GM21360 (cell line): ENCODE results near the gene ADAMTSL2.
"Not testable (repeated sequence)": the region's sequence is repeated elsewhere in the genome, so short reads cannot be mapped to it uniquely, and the experiment has no call there.

Experiments
- ATAC-seq: cut with Tn5 transposase; IDR thresholded peaks from one replicate; pipeline ENCODE4 v1.9.1; 2021; ENCODE audit warnings: mild to moderate bottlenecking, moderate library complexity; ENCODE audit not compliant: unreplicated experiment

The ADAMTSL2 gene

DNA sequence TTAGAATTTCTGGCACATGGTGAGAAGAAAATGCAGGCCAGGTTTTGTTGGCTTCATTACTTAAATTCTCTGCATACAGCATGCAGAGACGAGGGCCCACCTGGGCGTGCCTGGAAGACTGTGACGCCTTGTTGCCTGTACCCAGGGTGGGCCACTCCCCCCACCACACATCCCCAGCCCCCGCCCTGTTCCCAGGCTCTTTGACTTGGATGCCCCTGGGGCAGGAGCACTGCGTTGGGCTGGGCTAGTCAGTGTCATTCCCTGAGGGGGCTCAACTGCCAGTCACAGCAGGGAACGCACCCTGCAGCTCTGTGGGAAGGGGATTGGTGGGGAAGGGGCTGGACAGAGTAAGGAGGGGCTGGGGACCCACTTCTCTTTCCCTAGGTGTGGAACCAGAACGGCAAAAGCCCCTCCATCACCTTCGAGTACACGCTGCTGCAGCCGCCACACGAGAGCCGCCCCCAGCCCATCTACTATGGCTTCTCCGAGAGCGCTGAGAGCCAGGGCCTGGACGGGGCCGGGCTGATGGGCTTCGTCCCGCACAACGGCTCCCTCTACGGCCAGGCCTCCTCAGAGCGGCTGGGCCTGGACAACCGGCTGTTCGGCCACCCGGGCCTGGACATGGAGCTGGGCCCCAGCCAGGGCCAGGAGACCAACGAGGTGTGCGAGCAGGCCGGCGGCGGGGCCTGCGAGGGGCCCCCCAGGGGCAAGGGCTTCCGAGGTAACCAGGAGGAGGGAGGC lies 19.6 kb downstream of the ADAMTSL2 start:
- ATAC-seq = no peak

GRCh38 chr9:133554729-133555128 lies 20.2 kb downstream of the ADAMTSL2 start:
- ATAC-seq = no peak

DNA sequence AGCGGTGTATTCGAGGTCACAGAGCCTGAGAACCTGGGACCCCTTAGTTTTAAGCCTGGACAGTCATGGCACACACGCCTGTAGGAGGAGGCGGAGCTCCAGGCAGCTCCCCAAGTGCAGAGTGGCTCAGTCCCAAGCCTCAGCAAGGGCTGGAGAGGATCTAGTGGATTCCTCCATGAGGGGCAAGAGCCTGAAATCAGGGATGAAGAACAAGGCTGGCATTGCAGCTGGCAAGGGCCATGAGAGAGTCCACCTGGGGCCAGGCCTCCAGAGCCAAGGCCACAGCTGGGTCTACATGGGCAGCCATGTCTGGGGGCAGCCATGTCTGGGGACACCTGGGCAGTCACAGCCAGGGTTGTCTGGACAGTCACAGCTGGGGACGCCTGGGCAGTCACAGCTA lies 21.9 kb downstream of the ADAMTSL2 start:
- no peak for ATAC-seq

DNA sequence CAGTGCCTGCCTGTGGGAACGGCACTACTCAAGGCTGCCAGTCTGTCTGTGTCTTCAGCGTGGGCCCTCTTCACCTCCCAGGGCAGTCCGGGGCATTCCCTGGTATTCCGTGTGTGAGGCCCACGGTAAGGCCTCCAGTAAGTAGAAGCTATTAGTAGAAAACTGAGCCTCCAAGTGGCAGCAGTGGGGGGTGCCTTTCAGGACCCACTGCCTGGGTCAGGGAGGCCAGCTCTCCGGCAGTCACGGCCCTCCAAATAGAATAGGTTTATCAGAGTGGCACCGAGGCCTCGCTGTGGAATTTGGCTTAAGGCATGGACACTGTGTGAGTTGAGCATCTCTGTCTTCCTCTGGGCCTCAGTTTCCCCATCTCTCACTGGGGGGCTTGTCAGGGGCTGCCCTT lies 23.1 kb downstream of the ADAMTSL2 start:
- no peak for ATAC-seq

DNA sequence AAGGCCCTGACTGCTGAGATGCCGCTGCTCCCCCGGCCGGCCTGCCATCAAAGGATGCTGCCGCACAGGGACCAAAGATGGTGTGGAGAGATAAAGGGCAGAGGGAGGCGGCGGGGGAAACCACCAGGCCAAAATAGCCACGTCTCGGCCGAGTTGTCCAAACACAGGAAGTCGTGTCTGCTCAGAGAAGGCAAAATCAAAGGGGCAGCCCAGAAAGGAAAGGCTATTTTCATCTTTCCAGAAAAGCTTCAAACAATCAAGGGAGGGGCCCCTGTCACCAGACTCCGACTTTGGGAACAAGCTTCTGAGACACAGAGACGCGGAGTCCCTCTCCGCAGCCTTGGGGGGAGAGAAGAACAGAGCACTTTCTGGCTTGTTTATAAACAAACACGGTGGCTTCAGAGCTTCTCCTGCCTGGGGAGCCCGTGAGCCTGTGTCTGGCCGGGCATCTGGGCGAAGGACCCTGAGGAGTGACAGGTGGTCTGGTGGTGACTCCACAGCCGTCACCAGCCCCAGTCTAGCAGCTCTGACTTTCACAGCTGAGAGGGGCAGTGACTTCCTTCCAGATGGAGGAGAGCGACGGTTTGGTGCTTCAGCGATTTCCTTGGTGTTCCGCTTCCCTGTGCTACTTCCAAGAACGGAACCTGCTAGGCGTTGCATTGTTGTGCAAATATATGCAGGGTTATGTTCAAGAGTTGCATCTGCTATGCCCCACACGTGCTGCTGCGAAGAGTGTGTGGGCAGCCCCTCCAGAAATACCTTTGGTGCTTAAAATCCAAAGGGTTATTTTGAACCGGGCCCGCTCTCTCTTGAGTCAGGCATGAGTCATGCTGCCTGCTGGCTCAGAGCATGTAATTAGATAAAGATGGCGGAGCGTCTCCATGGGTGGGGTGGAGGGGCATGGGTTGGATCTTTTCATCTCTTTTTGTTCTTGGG lies 24.0 kb downstream of the ADAMTSL2 start:
- ATAC-seq = no peak

GRCh38 chr9:133560311-133560710 lies 25.8 kb downstream of the ADAMTSL2 start:
- ATAC-seq = no peak

DNA sequence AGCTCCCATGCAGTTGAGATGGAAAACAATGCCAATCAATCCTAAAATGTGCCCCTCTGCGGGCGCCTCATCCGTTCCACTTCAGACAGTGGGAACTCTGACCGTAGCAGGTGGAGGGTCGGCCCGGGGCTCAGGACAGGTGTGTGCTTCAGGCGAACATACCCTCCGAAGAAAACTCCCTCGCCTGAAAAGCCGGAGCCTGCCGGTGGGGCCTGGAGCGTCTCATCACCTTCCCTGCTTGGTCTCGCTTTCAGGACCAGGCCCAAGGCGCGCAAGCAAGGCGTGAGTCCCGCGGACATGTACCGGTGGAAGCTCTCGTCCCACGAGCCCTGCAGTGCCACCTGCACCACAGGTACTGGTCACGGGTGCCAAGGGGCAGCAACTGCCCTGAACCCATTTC lies 26.4 kb downstream of the ADAMTSL2 start:
- ATAC-seq = no peak

- ATAC-seq = no peak
Measured at GRCh38 chr9:133561976-133562554, 27.6 kb downstream of the ADAMTSL2 start.

DNA sequence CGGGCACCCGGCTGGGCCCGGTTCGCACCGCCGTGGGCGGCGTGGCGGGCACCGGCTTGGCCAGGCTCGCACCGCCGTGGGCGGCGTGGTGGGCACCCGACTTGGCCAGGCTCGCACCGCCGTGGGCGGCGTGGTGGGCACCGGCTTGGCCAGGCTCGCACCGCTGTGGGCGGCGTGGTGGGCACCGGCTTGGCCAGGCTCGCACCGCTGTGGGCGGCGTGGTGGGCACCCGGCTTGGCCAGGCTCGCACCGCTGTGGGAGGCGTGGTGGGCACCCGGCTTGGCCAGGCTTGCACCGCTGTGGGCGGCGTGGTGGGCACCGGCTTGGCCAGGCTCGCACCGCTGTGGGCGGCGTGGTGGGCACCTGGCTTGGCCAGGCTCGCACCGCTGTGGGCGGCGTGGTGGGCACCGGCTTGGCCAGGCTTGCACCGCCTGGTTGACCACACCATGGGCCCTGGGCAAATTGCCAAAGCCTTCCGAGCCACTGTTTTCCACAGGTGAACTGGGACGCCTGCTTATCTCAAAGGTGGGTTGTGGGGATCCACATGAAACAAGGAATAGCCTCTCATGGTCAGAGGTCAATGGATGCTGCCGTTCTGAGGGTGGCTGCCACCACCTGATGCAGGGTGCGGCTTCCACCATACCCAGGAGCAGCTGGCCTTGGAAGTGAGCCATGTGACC lies 28.2 kb downstream of the ADAMTSL2 start:
- no peak for ATAC-seq

GRCh38 chr9:133563291-133563796 lies 28.8 kb downstream of the ADAMTSL2 start:
- no peak for ATAC-seq

- not testable (repeated sequence) for ATAC-seq
Measured at GRCh38 chr9:133563814-133564213, 29.3 kb downstream of the ADAMTSL2 start.

- no peak for ATAC-seq
Measured at GRCh38 chr9:133564451-133565116, 30.1 kb downstream of the ADAMTSL2 start.

DNA sequence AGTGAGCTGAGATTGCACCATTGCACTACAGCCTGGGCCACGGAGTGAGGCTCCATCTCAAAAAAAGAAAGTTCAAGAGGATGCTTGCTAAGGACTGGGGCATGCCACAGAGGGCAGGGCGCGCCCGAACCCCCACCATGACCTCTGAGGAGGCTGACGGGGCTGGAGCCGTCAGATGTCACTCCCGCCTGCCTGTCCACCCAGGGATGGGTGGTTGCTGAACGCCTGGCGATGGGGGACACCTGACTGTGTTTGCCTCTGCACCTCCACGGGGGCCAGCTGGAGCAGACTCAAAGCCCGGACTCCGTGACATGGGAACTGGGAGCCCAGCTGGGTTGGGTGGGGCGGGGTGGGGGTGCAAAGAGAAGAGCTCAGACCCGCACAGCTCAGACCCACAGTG lies 31.9 kb downstream of the ADAMTSL2 start:
- ATAC-seq = no peak

DNA sequence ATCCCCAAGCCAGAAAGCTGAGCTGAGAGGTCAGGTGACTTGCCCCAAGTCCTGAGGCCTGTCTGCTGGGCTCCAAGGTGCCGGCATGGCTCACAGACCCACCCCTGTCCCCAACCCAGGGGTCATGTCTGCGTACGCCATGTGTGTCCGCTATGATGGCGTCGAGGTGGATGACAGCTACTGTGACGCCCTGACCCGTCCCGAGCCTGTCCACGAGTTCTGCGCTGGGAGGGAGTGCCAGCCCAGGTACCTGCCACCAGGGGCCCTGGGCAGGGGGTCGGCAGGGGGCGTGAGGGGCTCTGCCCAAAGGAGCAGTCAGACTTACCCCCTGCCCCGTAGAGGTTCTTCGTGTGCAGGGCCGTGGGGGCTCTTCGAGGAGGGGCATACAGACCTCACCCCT lies 32.3 kb downstream of the ADAMTSL2 start:
- no peak for ATAC-seq

GRCh38 chr9:133568186-133568585 lies 33.7 kb downstream of the ADAMTSL2 start:
- no peak for ATAC-seq

DNA sequence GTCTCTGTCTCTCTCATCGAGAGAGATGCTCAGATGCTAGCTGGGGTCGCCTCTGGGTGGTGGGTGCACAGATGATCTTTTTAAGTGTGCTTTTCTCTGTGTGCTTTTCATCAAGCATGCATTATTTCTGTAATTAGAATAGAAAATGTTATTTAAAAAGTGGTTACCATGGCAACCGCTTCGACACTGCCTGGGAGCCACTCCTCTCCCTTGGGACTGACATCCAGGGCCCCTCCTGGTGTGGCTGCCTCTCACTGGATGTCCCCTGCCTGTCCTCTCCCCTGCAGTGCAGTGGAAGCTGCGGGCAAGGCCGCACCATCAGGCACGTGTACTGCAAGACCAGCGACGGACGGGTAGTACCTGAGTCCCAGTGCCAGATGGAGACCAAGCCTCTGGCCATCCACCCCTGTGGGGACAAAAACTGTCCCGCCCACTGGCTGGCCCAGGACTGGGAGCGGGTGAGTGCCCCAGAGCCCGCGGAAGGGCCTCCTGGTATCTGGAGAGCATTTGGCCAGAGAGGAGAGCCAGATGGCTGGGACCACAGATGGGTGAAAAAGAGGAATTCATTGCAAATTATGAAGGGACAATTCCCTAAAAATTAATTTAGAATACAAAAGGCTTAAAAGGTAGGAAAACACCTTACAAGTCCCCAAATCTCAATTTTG lies 34.7 kb downstream of the ADAMTSL2 start:
- no peak for ATAC-seq

DNA sequence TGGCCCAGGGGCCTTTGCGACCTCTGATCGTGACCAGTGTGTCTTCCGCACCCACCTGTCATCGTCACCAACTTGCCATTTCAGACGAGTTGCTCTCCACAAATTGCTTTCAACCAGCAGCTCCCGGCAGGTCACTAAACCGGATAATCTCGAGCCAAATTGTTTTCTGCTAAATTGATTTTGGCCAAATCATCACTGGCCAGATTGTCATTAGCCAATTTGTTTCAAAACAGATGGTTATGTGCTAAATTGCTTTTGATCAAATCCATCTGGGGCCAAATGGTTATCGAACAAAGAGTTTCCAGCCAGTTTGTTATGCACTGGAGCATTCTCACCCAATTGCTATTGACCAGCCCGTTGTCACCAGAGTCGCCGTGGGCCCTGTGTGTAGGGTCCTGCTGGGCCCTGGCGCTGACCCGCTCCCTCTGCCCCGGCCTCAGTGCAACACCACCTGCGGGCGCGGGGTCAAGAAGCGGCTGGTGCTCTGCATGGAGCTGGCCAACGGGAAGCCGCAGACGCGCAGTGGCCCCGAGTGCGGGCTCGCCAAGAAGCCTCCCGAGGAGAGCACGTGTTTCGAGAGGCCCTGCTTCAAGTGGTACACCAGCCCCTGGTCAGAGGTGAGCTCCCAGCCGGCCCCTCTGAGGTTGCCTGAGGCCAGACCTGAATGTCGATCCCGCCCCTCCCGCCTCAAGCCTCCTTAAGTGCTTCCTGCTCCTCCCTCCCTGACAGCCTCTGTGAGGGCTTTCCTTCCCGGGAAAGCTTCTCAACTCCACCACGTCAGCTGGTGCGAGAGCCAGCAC lies 35.6 kb downstream of the ADAMTSL2 start:
- ATAC-seq = no peak

DNA sequence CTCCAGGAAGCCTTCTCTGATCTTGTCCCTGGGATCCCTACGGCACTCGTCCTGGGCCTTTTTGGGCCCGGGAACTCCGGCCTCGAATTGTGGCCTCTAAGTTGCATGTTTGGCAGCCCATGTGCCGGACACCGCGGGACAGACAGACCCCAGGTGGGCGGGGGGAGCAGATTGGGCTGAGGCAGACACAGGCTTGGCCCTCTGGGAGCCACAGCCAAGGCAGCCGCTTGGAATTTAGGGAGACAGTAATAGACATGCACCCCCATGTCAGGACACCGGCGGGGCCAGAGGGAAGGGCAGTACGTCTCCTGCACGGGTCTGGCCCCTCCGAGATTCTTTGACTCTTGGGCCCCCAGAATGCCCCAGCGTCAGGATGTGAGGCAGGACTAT lies 36.2 kb downstream of the ADAMTSL2 start:
- ATAC-seq = no peak

- ATAC-seq = no peak
Measured at GRCh38 chr9:133571391-133571890, 36.9 kb downstream of the ADAMTSL2 start.
